GM21528 (cell line): Measurements from ENCODE around the gene CACNA1H.

Source experiments
- ATAC-seq: cut with Tn5 transposase; IDR thresholded peaks from one replicate; pipeline ENCODE4 v1.9.1; 2021; ENCODE audit warnings: mild to moderate bottlenecking, moderate library complexity; ENCODE audit not compliant: unreplicated experiment, low FRiP score

Gene CACNA1H

GRCh38 chr16:1156055-1156982 is 3.4 kb downstream of the CACNA1H start:
- no peak for ATAC-seq

GRCh38 chr16:1156983-1157638 is 4.2 kb downstream of the CACNA1H start:
- ATAC-seq: no peak

DNA sequence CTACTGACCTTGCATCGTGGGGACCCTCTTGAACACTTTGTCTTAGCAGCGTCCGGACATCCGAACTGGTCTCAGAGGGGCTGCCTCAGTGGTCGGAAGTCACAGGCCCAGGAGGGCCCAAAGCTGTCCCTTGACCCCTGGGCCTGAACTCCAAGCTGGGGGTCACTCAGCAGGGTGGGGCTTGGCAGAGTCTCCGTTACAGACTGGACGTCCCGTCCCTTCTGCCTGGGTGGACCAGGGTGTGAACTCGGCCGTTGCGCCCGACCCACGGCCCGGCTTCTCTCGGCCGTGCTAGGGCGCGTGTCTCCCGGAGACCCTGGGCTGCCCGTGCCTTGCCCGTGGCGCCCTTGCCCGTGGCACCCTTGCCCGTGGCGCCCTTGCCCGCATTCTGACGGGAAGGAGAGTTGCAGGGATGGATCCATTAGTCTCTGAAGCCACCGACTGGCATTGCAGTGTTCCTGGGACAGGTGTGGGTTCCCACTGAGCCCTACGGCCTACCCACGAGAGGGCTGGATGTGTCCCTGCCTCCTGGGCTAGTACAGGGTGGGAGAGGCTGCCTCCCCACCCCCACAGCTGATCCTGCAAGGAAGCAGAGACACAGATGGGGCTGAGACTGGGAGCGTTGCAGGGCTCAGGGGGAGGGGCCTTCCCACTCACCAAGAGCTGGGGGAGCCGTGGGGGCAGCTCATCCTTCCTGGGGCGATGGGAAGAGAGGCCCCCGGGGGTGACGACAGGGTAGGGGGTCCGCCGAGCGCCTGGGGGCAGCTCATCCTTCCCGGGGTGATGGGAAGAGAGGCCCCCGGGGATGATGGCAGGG is 4.9 kb downstream of the CACNA1H start:
- ATAC-seq: no peak

- ATAC-seq: no peak
These were observed 5.8 kb downstream of the CACNA1H start for GRCh38 chr16:1158456-1159324.

GRCh38 chr16:1159325-1159972 is 6.5 kb downstream of the CACNA1H start:
- ATAC-seq: no peak

- no peak for ATAC-seq
These were observed 7.3 kb downstream of the CACNA1H start for GRCh38 chr16:1159973-1160772.

DNA sequence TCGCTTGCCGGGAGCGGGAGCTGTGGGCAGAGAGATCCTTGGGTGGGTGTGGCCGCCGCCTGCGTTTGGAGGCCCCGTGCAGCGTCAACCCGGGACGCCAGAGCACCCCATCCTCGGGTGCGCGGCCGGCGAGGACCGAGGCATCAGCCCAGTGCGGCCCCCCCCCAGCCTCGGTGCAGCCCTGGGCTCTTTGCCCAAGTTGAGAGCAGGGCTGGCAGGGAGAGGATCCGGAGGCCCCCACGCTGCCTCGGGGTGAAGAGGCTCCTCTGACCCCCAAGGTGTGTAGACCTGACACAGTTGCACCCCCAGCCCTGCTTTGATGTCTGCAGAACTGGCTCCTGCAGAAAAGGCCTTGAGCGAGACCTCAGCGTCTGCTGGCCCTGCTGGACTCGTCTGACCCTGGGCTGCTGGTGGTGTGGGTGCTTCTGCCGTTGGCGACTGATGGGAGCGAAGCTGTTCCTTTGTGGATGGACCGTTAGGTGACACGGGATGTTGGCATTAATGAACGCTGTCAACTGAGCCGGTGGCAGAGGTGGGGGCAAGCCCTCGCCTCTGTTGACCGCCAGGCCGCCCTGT is 8.0 kb downstream of the CACNA1H start:
- ATAC-seq: no peak

DNA sequence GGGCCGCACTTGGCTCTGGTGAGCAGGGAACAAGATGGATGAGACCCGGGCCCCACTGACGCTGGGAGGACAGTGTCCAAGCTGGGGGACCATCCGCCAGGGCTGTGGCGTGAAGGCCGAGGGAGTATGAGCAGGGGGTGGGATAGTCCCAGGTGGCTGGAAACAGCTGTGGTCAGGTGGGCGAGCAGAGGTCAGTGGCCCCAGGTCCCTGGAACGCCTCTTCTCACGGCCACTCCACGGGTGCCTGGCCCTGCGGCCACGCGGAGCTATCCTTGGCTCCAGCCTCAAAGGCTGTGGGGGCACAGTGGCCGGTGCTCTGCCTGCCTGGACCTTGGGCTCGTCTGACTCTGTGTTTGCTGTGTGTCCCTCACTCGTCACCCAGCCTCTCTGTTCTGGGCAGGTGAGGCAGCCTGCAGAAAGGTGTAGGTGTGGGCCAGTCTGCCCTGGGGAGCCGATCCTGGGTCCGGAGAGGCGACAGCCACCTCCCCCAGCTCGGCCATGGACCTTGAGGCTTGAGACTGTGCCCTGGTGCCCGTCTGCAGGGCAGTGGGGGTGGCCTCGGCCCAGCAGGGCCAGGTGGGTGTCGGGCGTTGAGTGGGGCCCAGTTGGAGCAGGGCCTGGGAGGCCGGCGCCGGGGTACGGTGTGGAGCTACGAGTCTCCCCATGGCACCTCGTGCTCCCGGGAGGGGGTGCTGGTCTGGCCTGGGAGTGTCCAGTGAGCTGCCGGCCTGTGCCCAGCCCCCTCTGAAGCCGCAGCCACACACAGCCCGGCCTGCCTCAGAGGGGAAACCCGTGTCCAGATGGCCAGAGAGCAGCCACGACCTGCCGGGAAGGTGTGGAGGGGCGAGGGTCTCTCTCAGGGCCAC is 10.0 kb downstream of the CACNA1H start:
- no peak for ATAC-seq

DNA sequence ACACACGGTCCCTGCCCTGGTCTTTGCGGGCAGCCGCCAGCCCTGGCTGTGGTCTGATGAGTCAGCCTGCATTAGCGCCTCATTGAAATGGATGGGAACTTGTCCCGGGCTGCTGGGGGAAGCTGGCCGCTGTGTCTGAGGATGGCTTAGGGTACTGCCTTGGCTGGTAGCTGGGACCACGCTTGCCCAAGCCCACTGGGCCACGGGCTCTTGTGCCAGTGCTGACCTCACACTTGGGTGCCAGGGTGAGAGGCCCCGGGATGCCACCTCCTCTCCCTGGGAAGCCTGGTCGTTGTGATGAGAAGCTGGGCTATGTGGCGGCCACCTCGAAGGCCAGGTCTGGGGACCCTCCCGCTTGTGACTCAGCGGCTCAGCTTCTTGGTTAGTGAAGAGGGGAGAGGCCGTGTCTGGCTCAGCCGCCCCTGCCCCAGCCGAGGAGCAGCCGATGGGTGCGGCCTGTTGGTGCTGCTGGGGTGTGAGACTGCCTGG is 10.7 kb downstream of the CACNA1H start:
- no peak for ATAC-seq

- ATAC-seq: no peak
These were observed 11.5 kb downstream of the CACNA1H start for GRCh38 chr16:1164382-1164781.

- ATAC-seq: no peak
These were observed 12.1 kb downstream of the CACNA1H start for GRCh38 chr16:1164975-1165374.

GRCh38 chr16:1165511-1165910 is 12.6 kb downstream of the CACNA1H start:
- no peak for ATAC-seq

GRCh38 chr16:1167276-1168107 is 14.6 kb downstream of the CACNA1H start:
- ATAC-seq: no peak

DNA sequence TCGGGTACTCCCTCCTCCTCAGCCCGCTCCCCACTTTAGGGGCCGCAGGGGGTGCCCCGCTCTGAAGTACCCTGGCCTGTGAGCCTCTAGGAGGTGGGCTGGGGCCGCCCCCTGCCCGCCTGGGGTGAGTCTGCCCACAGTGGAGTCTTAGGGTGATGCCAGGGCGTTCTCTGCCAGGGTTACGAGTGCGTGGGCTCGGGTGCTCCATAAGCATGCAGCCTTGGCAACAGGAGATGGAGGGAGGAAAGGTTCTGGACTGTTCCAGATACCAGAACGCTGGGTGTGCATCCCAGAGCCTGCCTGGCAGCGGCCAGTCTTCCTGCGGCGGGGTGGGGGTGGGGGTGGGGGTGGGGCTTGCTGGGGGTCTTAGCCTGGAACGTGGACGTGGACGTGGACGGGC is 15.9 kb downstream of the CACNA1H start:
- no peak for ATAC-seq

DNA sequence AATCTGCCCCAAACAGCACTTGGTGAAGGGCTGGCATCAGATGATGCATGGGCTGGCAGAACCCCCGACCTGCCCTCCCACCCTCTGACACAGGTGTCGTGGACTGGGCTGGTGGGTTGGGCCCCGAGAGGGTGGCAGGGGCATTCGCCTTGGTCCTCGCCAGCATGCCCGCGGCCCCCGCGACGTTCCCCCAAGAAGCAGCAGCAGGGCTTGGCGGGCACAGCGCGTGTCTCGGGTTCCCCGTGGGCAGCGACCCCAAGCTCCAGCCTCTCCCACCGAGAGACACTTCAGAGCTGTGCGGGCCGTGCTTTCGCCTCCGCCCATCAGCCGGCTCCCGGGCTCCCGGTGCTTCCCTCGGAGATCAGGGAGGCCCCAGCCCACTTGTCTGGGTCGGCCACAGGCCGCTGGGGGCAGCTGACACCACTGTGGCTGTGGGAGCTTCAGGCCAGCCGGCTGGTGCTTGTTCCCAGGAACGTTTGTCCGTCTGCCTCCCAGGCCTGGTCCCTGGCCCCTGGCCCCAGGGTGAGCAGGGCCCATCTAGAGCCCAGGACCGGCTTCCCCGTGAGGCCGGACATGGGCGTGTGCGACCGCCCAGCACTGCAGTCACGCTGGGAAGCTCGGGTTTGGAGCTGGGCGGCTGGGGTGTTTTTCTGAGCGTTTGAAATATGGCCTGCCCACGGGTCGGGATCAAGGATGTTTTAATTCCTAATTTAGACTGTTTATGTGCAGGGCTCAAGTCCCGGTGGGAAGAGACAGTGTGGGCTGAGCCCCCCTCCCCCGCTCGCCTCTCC is 16.6 kb downstream of the CACNA1H start:
- no peak for ATAC-seq

DNA sequence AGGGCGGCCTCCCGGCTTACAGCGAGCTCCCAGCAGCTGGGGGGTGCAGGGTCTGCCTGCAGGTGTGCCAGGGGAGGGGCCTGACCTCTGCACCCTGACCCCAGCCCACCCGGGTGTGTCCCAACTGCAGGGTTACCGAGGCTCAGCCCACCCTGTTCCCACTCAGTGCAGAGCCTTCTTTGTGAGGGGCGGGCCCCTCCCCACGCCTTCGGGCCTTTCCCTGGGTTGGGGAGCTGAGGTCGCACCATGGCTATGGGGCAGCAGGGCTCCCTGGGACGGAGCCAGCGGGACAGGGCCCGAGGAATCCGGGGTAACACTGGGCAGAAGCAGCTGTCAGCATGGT is 17.1 kb downstream of the CACNA1H start:
- no peak for ATAC-seq
